NCI-H69 (cell line): Measurements from ENCODE around the gene NPAS3.

ENCODE experiments used
- DNase-seq: peaks from one replicate; lab custom pipeline; 2025; lab: John Stamatoyannopoulos, UW

The NPAS3 gene

DNA sequence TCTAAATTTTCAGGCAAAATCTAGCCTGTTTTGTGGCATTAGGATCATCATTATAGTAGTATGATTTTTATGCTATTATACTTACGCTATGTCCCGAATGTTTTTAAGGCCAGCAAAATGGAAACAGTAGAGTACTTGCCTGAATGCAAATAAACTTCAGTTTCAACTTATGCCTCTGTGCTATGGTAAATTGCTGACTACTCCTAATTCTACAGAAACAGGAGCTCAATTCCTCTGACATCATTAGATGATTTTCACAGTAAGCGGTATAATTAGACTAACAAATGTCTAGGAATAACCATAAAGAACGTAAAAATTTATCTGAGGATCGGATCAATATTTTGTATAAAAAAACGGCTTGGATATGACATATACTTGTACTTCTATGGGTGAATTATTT lies 742.2 kb downstream of the NPAS3 start:
- DNase-seq: no peak

GRCh38 chr14:33682760-33683159 lies 744.1 kb downstream of the NPAS3 start:
- DNase-seq: no peak

- no peak for DNase-seq
Observed at GRCh38 chr14:33685026-33685425, 746.3 kb downstream of the NPAS3 start.

DNA sequence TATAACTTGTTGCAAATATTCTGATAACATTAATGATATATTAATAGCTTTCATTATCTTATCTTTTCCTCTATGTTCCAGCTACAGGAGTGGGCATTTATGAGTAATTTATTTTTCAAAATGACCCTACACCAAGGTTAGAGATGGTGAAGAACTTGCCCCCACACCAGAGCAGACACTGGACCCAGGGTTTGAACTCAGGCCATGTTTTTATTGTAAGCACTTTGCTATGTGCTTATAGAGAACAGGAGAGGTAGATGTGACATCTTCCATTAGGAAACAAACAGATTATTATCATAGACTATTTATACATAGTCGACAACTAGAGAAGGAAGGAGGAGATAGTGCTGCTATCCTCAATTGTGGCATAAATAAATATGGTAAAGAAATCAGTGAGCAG lies 747.0 kb downstream of the NPAS3 start:
- no peak for DNase-seq

- DNase-seq: no peak
Observed at GRCh38 chr14:33686218-33686617, 747.5 kb downstream of the NPAS3 start.

DNA sequence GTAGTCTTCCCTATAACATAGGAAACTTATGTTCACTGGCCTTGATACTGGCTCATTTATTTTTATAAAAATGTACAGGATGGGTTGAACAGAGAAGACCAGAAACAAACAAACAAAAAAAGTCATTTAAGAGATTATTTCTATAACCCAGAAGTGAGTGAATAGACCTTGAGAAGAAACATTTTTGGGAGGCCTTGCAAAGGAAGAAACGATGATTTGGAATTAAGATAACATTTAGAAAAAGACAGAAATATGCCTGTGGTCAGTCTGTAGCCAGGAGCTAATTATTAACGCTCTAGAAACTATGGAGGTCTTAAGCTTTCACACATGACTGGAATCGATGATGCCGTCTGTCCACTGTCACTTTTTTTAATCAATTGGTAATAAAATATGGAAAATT lies 748.2 kb downstream of the NPAS3 start:
- DNase-seq: no peak

DNA sequence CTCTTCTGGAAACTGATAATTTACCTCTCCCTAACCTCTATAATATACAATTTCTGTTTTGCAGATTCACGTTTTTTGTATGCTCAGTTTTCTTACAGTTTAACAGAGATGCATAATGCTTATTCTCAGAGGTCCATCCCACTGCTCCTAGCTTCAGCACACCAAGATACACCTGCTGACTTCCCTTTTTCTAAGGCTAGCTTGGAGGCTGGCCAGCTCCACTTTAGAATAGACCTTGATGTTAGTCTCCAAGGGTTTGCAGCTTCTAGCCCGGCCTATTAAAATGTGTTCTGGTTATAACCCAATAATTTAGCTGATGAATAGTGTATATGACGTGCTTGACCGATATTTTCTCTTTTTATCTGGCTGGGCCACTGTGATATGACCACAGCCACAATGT lies 751.0 kb downstream of the NPAS3 start:
- DNase-seq: no peak

DNA sequence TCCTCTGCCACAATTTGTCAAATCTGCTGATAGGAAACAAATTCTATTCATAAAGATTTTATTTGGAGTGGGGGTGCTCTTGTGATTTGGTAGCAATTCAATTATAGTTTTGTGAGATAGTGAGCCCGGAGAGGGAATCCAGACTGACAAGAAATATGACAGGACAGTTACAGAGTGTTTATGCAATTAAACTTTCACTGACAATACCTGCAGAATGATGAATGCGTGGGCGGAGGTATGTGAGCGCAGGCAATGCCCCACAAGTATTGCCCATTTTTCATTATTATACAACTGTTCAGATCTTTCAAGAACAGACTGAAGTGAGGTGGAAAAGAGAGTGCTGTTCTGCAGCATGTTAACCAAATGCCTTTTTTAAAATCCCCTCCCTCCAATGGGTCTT lies 753.2 kb downstream of the NPAS3 start:
- DNase-seq: no peak

DNA sequence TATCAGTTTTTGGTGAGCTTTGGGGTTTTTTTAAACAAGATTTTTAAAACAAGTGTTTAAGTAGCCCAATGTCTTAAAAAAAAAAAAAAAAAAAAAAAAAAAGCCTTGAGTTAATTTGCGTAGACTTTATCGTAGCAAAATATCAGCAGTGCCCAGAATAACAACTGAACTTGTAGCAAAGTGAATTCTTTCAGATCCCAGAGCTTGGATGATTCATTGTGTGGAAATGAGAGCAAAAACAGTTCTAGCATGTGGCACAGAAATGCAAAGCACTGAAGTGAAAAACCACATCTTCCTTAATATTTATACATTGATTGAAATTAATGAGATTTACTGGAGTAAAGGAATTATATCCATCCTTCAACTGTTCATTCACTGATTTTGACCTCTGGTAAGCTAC lies 754.1 kb downstream of the NPAS3 start:
- no peak for DNase-seq

DNA sequence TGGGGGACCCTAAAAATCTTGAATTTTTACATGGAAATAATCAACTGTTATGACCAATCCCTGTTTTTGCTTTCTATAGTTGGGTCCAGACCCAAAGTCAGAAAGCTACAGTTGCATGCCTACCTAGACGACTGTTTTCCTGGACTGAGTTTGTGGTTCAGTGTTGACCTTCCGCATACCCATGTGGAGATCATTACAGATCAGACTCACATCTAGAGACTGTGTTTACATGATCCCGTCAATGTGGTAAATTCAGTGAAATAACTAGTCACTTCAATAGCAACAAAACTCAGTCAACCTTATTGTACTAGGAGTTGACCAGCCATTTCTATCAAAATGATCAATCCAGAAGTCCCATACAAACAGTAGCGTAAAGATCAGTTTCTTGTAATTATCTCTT lies 754.6 kb downstream of the NPAS3 start:
- no peak for DNase-seq

GRCh38 chr14:33696165-33696564 lies 757.5 kb downstream of the NPAS3 start:
- DNase-seq: no peak

- DNase-seq: no peak
Observed at GRCh38 chr14:33699300-33699983, 760.8 kb downstream of the NPAS3 start.

DNA sequence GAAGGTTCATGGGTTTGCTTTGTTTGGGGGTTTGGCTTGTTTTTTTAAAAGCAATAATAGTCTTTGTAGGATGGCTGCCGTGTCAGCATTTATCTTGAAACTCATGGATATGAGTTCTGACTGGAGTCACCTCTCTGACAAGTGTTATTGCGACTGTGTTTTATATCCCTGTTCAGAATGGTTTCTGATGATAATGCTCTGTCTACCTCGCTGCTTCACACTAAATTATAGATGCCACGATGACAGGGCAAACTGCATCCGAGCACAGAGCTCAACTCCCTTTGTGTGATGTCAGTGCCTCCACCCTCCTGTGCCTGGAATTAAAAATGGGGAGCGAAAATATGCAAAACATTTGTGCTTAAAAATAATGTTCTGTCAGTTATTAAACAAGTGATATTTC lies 761.4 kb downstream of the NPAS3 start:
- DNase-seq: no peak

DNA sequence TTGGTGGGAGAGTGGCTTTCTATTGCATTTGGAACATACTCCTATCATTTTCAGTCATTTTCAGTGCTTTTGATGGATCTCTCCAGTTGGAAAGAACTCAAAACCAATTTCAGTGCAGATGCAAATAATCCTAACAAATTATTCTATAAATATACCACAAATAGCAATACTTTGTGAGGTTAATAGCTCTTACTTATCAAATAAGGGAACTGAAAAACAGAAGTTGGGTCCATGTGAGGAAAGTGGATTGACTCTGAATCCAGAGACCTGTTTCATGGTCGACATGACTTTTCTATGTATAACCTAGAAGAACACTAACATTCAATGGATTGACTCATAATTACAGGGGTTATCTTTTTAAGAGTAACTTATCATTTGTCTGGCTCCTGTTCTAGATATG lies 763.6 kb downstream of the NPAS3 start:
- no peak for DNase-seq

GRCh38 chr14:33704481-33704880 lies 765.8 kb downstream of the NPAS3 start:
- DNase-seq: no peak

DNA sequence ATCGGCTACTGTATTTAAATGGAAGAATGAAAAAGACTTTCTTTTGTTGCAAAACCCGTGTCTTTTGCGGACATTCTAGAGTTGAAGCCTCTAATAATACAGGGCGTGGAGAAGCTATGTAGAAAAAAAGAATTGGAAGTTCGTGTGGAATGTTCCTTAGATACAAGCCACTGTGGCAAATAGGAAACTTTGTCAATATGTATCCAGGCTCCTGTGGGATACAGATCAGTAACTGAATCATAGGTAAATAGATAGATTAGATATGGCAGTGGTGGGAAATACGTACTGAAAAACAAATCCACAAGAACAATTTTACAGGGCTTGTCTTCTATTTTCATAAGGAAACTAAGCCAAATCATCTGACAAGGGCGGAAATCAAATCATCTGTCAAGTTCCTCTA lies 766.8 kb downstream of the NPAS3 start:
- no peak for DNase-seq

- no peak for DNase-seq
Observed at GRCh38 chr14:33707716-33708115, 769.0 kb downstream of the NPAS3 start.

DNA sequence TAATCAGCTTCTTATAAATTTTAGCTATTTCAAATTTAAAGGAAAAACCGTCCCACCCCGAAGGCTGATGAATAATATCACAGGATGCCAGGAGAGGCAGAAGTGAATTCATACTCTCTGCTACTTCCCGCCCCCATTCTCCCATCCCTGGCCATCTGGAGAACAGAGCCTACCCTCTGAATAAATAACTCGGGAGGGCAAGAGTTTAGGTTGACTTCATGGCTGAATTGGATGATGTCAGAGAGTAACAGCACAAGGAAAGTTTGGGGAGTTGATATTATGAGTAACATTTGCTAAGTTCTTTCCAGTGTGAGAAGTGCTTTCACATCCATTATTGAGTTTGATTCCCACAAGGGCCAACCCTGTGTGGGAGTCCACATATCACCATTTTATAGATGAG lies 770.6 kb downstream of the NPAS3 start:
- no peak for DNase-seq

DNA sequence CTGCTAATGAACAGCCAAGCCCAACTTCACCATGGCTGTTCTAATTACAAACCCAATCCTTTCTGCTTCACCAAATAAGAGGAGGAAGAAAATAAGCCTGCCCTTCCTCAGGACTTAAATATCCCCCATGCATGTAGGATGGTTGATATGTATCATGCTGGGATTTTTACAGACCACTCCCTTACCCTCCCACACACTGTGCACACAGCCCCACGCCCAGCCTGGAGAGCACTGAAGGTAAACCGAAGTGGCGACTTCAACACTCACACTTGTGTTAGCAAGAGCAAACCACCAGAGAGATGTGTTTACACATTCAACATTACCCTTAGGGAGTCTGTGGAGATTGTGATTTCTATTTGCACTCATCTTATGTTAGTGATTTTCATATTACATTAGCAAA lies 771.0 kb downstream of the NPAS3 start:
- DNase-seq: no peak

GRCh38 chr14:33710273-33710672 lies 771.6 kb downstream of the NPAS3 start:
- DNase-seq: no peak

- DNase-seq: no peak
Observed at GRCh38 chr14:33711194-33711593, 772.5 kb downstream of the NPAS3 start.

GRCh38 chr14:33711811-33712216 lies 773.1 kb downstream of the NPAS3 start:
- no peak for DNase-seq

DNA sequence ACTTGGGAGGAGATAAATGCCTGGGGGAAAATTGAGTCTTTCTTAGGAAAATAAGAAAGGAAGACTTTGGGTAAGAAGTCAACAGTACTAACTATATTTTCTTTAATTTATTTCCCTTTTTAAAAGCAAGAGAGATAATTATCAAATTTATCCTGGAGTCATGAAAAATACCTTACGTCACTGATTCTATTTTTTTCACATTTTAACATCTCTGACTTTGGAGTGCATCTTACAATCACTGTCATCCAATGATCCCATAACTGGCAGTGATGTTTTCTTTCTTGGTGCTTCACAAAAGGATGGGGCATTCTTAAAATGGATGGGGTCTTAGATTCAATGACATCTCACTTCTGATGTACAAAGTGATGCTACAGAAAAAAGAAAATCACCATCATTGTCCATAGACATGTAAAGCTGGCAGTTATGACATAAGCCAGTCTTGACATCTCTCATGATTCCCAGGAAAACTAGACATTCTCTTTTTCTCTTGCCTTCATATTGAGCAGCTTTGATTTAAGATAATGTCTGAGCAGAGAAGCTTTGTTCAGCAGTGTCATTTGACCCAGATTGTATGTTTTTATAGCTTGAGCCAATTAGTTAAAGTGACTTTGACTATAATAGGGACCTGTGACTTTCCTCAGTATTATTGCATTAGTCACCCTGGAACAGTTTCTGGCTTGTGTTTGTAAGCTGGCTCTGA lies 776.0 kb downstream of the NPAS3 start:
- DNase-seq: no peak

DNA sequence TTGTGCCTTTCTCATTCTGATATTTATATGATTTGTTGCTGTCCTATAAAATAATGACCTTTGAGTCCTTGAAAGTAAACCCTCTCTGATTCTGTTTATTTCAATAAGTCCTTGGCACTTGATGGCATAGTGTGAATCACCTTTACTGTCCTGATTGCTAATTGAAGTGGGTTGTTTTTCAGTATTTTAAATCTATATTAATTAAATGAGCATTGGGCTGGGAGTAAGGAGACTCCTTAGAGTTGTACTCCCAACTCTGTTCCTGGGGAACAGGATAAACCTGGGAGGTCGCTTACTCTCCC lies 776.5 kb downstream of the NPAS3 start:
- no peak for DNase-seq
